ENCODE results near the gene CDC37.
A peak's percentile ranks its signal among the peaks of the same experiment; 100 is the strongest.

CDC37 gene

GRCh38 chr19:10403137-10404021 is at the start of gene CDC37:
Gene CDC37, minus strand, starts transcription at chr19:10403542. Its CDS starts 63 bp downstream, at chr19:10403479.
- no peak for TF ChIP-seq CTCF (IDR thresholded peaks at IDR 0.05; ENCODE audit: poor library complexity, severe bottlenecking)
- peak within 1 kb of the TSS; percentile 66 for H3K27ac ChIP-seq (ENCODE audit: poor library complexity, severe bottlenecking)
- H3K4me3 ChIP-seq (ENCODE audit: severe bottlenecking) = peak within 1 kb of the TSS; percentile 78
- H3K36me3 ChIP-seq (ENCODE audit: low read depth) = peaks cover 26% of the 10 kb centered on the region
- peak; percentile 93 for DNase-seq (ENCODE audit: low spot score)
- H3K4me1 ChIP-seq (ENCODE audit: insufficient read depth, poor library complexity, severe bottlenecking) = peaks cover 9% of the 10 kb centered on the region
- ATAC-seq (ENCODE audit: low read depth) = peak; percentile 82
- H3K9me3 ChIP-seq (ENCODE audit: severe bottlenecking) = no peaks in the 10 kb centered on the region
- H3K27me3 ChIP-seq (ENCODE audit: insufficient read depth, poor library complexity, severe bottlenecking) = peaks cover 11% of the 10 kb centered on the region

- Histone ChIP-seq H3K9me3 (ENCODE audit: severe bottlenecking) (no peaks in the 10 kb centered on the region), H3K36me3 (ENCODE audit: low read depth) (no peaks in the 10 kb centered on the region), H3K4me1 (ENCODE audit: insufficient read depth, poor library complexity, severe bottlenecking) (no peaks in the 10 kb centered on the region), H3K4me3 (ENCODE audit: severe bottlenecking) (no peak overlapping the region), H3K27ac (ENCODE audit: poor library complexity, severe bottlenecking) (no peak overlapping the region), H3K27me3 (ENCODE audit: insufficient read depth, poor library complexity, severe bottlenecking) (no peaks in the 10 kb centered on the region)
- ATAC-seq (ENCODE audit: low read depth) = peak; percentile 69
- TF ChIP-seq CTCF (IDR thresholded peaks at IDR 0.05; ENCODE audit: poor library complexity, severe bottlenecking) = no peak
- no peak for DNase-seq (ENCODE audit: low spot score)
Measured at GRCh38 chr19:10450853-10451609, 47.7 kb upstream of the CDC37 start.

- no peak overlapping the region for H3K4me3 ChIP-seq (ENCODE audit: severe bottlenecking)
- H3K36me3 ChIP-seq (ENCODE audit: low read depth) = no peaks in the 10 kb centered on the region
- H3K9me3 ChIP-seq (ENCODE audit: severe bottlenecking) = no peaks in the 10 kb centered on the region
- DNase-seq (ENCODE audit: low spot score) (no peak), ATAC-seq (ENCODE audit: low read depth) (no peak)
- TF ChIP-seq CTCF (IDR thresholded peaks at IDR 0.05; ENCODE audit: poor library complexity, severe bottlenecking) = no peak
- no peaks in the 10 kb centered on the region for H3K27me3 ChIP-seq (ENCODE audit: insufficient read depth, poor library complexity, severe bottlenecking)
- no peak overlapping the region for H3K27ac ChIP-seq (ENCODE audit: poor library complexity, severe bottlenecking)
- H3K4me1 ChIP-seq (ENCODE audit: insufficient read depth, poor library complexity, severe bottlenecking) = no peaks in the 10 kb centered on the region
Measured at GRCh38 chr19:10450191-10450852, 47.0 kb upstream of the CDC37 start.

- ATAC-seq (ENCODE audit: low read depth) = no peak
- H3K36me3 ChIP-seq (ENCODE audit: low read depth) = no peaks in the 10 kb centered on the region
Measured at GRCh38 chr19:10449037-10449436, 45.7 kb upstream of the CDC37 start.

More at GRCh38 chr19:10449037-10449436, 45.7 kb upstream of the CDC37 start:
- no peak overlapping the region for H3K4me3 ChIP-seq (ENCODE audit: severe bottlenecking)
- no peaks in the 10 kb centered on the region for H3K4me1 ChIP-seq (ENCODE audit: insufficient read depth, poor library complexity, severe bottlenecking)
- no peak for DNase-seq (ENCODE audit: low spot score)
- H3K9me3 ChIP-seq (ENCODE audit: severe bottlenecking) = no peaks in the 10 kb centered on the region
- no peak for TF ChIP-seq CTCF (IDR thresholded peaks at IDR 0.05; ENCODE audit: poor library complexity, severe bottlenecking)
- H3K27me3 ChIP-seq (ENCODE audit: insufficient read depth, poor library complexity, severe bottlenecking) = no peaks in the 10 kb centered on the region
- H3K27ac ChIP-seq (ENCODE audit: poor library complexity, severe bottlenecking) = no peak overlapping the region

Measured in RWPE2 (cell line).